HL-60/S4 treated with phorbol 12-myristate 13-acetate at 8.2 ng/mL for 4 days and 3 days (cell line): Measurements from ENCODE around the gene RPS10.
"Not testable (repeated sequence)": the region's sequence is repeated elsewhere in the genome, so short reads cannot be mapped to it uniquely, and the experiment has no call there.

Source experiments
- in situ Hi-C: fragments of 300-500 bp; cut with MboI; formaldehyde crosslinking; loops from 2 replicates; pipeline ENCODE4 v1.15.0; 2022; ENCODE audit warnings: low sequenced_read_pairs

Gene RPS10

GRCh38 chr6:34374069-34374468, 51.8 kb downstream of the RPS10 start:
- in situ Hi-C loops = no loop called here

- in situ Hi-C loops = no loop called here
These were observed 52.4 kb downstream of the RPS10 start for GRCh38 chr6:34373511-34373910.

- in situ Hi-C loops = not testable (repeated sequence)
These were observed 54.0 kb downstream of the RPS10 start for GRCh38 chr6:34371865-34372264.

- in situ Hi-C loops = no loop called here
These were observed 55.5 kb downstream of the RPS10 start for GRCh38 chr6:34370361-34370760.

GRCh38 chr6:34369385-34369784, 56.5 kb downstream of the RPS10 start:
- in situ Hi-C loops = no loop called here
